ENCODE results near the gene EFL1.
"Not testable (repeated sequence)": the region's sequence is repeated elsewhere in the genome, so short reads cannot be mapped to it uniquely, and the experiment has no call there.

The EFL1 gene

DNA sequence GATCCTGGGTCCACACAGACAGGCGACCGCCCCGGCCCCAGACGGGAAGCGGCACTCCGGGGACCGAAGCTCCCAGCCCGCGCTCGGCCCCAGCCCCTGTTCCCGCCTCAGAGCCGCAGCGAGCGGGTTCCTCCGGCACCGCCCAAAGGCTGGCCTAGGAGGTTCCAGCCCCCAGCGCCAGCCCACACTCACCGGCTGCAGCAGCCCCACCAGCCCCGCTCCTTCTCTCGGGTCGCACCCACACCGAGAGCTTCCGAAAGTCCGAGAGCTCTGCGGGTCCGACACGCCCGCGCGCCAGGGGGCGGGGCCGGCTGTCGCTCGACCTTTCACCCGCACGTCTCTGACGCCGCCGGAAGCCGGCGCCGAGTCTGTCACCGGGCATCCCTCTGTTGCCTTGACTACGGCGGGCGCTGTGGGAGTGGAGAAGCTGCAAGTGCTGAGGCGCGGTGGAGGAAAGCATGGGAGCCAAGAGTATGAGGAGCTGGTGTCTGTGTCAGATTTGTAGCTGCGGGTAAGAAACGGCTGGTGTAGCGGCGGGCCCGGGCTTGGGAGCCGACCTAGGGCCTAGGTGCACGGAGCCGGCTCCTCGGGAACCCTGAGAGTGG is at the start of gene EFL1, which contains the start of gene SAXO2:
EFL1 (minus strand) TSS at position 313 of the 605 bp plus-strand sequence. CDS start 956 bp downstream, outside the sequence.
SAXO2 (plus strand) TSS at position 397 of the 605 bp plus-strand sequence; CDS start at position 459, 62 bp downstream.
- peak; percentile 92 for DNase-seq

DNA sequence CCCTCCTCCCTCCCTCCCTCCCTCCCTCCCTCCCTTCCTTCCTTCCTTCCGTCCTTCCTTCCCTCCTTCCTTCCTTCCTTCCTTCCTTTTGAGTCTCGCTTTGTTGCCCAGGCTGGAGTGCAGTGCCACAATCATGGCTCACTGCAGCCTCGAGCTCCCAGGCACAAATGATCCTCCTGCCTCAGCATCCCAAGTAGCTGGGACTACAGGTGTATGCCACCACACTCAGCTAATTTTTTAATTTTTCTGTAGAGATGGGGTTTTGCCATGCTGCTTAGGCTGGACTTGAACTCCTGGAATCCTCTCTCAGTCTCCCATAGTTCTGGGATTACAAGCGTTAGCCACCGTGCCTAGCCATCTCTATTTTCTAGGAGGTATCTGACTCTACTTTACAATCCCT is 48.8 kb upstream of the EFL1 start:
- DNase-seq: not testable (repeated sequence)

DNA sequence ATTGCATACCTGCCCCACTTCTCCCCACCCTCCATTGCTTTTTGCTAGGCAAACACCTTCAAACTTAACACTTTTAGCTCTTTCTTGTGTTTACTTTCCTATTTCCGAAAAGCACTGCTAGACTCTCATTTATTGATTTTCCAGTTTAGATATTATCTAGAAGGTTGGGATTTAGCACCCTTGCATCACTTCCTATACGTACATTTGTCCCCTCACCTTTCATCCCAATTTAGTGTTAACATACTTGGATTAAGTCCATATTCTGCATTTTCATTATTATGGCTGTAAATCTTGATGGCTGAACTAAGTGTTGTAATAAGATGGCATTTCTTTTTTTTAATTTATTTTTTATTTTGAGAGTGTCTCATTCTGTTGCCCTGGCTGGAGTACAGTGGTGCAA is 47.3 kb upstream of the EFL1 start:
- DNase-seq: no peak

DNA sequence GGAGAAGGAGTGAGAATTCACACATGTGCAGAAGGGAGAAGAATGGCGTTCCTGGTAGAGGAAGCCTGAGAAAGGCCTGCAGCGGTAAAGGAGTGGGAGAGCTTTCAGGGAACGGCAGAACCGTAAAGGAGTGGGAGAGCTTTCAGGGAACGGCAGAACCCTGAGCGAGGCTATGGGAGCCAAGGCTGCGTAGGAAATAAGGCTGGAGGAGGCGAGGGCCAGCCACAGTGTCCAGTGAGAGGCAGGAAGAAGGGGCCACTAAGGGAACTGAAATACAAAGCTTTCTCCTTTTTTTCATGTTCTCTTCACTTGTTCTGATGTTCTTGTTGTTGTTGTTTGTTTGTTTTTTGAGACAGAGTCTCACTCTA is 45.2 kb upstream of the EFL1 start:
- DNase-seq: no peak

DNA sequence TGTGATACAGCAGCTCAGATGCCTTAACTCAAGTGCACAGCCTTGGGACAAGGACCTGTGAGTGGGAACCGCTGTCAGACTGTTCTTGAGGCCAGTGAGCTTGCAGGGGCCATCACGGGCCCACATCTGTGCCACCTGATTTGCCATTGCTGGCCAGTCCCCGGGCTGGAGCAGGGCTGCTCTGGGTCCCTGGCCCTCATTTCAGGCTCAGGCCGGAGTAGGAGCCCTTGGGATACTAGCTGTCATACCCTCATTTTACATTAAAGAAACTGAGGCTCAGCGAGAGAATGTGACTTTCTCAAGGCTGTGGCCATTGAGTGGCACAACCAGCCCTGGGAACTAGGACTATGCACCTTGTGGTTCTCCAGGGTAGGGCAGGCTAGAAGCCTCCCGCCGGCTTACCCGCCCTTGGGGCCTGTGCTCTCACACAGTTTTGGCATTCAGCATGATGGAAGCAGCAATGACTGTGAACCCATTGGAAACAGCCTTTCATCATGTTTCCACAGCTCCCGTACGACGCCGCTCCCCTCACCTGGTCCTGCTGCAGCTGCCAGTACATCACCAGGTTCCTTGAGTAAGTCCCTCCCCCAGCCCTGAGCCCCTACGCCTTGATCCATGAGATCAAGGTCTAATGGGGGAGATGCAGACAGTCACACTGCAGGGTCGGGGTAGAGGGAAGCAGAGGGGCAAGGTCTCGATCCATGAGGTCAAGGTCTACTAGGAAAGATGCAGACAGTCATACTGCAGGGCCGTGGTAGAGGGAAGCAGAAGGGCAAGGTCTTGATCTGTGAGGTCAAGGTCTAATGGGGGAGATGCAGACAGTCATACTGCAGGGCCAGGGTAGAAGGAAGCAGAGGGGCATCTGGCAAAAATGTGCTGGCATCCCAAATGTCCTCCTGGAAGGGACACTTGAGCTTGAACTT is 44.5 kb upstream of the EFL1 start:
- no peak for DNase-seq

DNA sequence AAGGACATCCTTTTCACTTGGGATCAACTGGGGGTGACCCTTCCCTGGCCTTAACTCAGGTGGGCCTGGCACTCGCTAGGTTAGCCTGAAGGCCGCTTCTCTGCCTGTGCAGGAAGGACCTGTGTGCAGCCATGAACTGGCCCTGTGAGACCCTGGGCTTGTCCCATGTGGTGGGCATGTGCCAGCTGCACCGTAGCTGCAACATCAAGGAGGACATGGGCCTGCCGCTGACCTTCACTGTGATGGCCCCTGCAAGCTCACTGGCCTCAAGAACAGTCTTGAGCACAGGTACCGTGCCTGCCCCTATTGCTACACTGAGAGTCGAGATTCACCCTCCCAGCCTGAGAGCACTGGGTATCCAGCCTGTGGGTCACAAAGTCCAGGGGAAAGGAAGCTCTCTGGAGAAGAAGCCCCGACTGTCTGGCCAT is 43.1 kb upstream of the EFL1 start:
- no peak for DNase-seq

DNA sequence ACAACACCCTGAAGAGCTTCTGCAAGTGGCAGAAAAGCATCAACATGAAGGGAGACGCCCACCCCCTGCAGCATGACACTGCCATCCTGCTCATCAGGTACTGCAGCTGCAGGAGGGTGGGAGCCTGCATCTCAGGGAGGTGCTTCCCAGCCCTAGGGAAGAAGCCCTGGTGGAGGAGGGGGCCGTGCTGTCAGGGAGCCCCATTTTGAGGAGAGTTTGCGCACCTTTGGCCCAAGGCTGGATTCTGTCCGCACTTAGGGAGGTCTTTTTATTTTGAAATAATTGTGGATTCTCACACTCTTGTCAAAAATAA is 42.2 kb upstream of the EFL1 start:
- DNase-seq: no peak

DNA sequence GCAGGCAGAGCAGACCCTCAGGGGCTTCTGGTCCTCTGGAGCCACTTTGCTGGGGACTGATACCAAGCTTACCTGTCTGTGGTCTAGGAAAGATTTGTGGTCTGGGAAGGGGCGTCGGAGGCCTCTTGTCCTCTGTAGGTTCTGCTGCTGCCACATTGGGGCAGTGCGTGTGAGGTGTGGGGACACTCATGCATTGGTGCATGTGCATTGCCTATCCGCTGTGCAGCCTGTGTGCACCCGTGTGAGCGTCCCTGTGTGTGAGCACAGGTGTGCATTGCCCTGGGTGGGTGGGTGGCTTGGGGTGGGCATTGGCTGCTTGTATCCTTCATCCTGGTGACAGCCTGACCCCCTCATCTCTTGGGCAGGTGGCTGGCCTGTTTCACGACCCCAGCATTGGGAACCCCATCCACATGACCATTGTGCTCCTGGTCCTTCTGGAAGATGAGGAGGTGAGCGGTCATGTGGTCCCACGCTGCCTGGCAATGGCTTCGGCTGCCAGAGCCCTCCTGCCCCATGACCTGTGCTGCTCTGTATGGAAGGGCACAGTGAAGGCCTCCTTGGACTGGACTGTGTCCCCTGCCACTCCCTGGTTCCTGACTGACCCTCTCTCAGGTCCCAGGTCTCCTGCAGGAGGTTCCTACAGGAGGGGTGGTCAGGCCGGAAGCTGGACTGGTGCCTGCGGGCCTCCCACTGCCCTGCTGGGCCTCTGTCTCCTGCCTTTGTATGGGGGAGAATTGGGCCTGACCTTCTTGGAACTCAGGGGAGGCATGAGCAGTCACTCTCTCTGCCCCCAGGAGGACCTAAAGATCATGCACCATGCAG is 41.6 kb upstream of the EFL1 start:
- no peak for DNase-seq

DNA sequence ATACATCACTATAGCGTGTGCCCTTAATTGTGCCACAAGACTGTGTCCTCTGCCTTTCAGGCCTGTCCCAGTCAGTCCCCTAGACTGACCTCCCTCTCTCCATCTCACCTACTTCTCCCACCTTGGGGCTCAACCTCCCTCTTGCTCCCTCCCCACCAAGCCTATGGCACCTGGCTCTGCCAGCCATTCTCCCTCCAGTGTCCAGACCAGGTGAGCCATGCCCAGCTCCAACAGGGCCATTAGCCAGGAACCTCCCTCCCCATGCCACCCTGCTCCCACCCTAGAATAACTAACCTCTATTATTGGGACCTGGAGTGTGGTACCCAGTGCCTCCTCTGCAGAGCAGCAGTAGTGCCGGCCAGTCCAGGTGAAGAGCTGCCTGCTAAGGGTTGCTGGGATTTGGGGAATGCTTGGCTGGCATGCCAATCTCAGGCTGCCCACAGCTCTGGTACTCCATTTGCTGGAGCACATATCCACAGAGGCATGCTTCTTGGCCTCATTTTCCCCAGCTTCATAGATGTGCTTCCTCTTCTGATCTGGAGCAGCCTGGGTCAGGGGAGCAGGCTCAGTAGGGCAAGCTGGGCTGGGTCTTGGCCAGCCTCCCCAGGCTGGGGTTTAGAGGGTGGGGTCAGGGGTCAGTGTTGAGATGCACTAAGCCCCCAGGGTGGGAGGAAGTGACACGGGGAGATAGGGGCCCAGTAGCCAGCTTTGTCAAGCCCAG is 38.9 kb upstream of the EFL1 start:
- no peak for DNase-seq

DNA sequence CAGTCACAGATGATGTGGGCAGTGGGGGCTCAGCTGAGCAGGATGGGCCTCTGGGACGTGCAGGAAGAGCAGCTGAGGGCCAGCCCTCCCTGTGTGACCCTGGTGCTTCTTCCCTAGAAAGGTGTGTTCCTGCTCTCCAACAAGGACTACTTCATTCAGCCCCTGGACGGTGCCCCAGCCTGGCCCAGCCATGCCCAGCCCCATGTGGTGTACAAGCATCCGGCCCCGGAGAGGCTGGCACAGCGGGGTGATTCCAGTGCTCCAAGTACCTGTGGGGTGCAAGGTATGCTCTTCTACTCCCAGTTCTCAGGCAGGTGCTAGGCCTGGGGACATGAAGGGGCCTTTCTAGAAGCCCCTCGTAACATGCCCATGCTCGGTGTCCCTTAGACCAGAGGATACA is 38.3 kb upstream of the EFL1 start:
- DNase-seq: no peak

DNA sequence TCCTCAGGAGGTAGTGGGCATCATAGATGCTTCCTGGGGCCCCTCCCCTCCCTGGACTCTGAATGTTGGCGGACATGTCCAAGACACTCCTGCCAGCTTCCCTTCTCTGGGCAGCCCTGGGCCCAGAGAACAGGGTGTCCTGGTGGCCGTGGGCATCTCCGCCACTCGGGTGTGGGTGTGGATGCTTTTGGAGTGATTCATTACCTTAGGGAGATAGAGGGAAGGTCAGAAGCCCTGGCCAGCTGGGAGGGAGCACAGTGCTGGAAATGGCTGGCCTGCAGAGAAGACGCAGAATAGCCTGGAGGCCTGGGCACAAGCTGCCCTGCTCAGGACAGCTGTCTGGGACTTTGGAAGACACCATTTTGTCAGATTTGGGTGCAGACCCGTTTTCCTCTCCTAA is 37.8 kb upstream of the EFL1 start:
- not testable (repeated sequence) for DNase-seq

DNA sequence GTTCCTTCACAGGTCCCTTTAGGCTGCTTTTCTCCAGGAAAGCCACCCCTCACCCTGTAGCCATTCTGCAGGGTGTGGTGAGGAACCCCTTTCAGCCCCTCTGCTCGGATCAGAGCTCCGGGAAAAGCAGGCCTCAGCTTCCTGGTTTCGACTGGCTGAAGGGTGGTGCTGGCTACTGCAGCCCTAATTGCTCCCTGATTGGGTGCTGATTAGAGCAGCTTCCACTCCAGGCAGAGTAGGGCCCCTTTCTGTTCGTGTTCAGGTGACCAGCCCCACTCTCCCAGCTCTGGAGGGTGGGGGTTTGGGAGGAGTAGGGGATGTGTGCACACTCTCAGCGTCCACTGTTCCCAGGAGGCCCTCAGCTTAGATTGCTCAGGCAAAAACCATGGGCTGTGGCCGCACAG is 37.0 kb upstream of the EFL1 start:
- DNase-seq: not testable (repeated sequence)

DNA sequence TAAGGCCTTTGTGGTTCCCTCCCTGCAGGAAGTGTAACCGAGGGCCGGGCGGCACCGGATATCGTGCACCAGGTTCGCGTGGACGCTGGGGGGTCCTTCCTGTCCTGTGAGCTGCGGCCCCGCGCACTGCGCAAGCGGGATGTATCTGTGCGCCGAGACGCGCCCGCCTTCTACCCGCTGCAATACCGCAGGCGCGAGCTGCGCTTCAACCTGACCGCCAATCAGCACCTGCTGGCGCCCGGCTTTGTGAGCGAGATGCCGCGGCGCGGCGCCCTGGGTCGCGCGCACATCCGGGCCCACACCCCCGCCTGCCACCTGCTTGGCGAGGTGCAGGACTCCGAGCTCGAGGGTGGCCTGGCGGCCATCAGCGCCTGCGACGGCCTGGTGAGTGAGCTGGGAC is 36.0 kb upstream of the EFL1 start:
- DNase-seq: peak; percentile 43

DNA sequence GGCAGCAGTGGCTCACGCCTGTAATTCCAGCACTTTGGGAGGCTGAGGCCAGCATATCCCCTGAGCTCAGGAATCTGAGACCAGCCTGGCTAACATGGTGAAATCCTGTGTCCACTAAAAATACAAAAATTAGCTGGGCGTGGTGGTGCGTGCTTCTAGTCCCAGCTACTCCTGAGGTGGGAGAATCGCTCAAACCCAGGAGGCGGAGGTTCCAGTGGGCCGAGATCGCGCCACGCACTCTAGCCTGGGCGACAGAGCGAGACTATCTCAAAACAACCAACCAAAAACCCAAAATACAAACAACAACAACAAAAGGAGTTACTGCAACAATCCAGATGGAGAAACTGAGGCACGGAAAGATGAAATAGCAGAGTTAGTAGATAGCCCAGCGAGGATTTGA is 35.5 kb upstream of the EFL1 start:
- no peak for DNase-seq

DNA sequence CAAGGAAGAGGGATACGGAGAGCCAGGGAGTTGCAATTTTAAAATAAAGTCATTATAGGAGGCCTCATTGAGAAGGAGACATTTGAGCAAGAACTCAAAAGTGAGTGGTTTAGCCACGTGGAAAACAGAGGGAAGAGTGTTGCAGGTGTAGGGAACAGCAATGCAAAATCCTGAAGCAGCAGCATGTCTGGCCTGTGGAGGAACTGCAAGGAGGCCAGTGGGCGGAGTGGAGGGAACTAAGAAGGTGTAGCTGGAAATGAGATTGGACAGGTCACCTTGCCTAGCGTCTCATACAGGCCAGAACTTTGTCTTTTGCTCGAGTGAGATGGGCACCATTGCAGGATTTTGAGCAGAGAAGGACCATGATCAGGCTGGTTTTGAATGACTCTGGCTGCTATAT is 35.0 kb upstream of the EFL1 start:
- no peak for DNase-seq

DNA sequence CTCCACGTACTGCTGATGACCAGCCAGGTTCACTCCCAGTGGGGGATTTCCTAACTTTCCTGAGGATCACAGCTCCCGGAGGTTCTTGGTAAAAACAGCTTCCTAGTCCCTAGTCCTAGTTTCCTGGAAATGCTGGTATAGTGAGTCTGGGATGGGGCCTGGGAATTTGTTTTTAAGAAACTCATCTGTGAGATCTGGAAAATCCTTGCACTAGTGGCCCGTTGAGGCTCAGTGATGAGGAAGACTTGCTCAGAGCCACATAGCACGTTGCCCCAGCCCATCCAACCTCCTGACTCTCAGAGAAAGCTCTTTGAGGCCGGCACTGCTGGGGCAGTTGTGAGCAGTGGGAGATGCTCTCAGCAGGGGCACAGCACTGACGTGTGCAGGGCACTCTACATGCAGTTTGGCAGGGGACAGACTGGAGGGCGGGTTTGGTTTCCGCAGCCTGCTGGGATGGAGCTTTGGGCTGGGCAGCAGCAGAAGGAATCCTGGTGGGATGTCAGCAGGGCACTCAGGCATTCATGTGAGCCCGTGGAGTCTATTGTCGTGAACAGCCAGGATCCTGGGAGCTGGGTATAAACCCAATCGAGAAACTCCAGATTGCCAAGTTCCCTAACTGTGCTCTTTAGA is 31.6 kb upstream of the EFL1 start:
- no peak for DNase-seq

DNA sequence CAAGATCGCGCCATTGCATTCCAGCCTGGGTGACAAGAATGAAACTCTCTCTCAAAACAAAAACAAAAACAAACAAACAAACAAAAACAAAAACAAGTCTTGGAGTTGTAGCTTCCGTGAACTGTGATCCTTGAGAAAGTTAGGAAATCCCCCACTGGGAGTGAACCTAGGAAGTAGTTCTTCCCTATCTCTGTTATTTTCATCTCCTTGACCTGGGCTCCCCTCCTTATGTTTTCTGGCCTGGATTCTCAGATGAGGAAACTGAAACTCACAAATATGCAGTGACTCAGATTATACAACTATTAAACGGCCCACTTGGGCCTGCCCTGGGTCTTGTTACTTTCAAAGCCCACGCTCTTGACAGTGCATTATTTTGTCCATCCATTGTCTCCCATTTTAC is 29.7 kb upstream of the EFL1 start:
- DNase-seq: no peak

DNA sequence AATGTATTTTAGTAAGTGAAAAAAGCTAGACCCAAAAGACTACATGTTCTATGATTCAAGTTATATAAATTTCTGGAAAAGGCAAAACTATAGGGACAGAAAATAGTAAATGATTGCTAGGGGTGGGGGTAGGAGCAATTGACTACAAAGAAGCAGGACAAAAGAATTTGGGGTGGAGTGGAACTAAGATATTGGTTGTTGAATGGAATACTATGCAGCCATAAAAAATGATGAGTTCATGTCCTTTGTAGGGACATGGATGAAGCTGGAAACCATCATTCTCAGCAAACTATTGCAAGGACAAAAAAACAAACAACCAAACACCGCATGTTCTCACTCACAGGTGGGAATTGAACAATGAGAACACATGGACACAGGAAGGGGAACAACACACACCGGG is 25.7 kb upstream of the EFL1 start:
- not testable (repeated sequence) for DNase-seq

DNA sequence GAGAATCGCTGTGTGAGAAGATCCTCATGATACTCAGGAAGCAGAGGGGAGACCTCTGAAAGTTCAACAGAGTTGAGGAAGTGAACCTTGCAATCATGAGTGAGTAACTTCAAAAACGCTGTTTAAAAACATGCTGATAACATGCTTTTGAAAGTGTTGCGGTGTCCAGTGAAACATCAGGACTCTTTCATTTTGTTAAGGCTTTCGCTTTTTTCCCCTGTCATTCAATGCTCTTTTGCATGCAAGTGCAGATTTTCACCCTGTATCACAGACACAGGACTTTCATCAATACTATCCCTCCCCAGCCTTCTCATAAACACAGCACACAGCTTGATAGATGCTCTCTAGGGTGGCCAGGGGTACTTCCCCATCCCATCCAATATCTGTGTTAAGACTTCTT is 23.9 kb upstream of the EFL1 start:
- peak; percentile 50 for DNase-seq

DNA sequence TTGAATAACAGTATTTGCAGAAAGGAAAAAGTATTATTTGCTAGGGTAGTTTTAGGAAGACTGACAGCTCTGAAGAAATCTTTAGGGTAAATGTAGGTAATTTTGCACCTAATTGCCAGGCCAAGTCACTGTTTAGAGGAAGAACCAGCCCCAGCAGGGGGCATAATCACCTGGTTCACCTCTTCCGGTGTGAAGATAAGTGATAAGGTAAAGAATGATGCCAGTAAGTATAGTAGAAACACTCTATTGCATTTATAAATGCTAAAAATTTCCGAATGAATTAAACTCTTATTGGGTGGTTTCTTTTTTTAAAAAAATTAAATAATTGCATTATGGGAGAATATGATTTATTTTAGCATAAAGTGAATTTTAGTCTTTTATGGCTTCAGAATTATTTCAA is 21.8 kb upstream of the EFL1 start:
- not testable (repeated sequence) for DNase-seq

DNA sequence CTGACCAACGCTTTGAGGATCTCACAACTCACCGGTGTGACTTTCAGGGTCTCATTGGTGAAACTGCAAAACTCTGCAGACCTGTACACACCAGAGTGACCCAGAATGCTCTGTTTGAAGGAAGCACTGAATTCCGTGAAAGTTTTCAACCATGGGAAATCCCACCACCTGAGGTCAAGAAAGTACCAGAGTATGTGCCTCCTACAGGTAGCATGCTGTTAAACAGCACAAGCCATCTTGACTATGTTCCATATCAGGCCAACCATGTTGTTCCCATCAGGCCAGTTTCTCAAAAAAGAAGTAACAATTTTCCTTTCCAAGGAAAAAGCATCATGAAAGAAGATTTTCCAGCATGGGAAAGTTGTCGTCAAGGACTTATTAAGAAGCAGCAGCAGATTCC is 19.9 kb upstream of the EFL1 start:
- DNase-seq: not testable (repeated sequence)

DNA sequence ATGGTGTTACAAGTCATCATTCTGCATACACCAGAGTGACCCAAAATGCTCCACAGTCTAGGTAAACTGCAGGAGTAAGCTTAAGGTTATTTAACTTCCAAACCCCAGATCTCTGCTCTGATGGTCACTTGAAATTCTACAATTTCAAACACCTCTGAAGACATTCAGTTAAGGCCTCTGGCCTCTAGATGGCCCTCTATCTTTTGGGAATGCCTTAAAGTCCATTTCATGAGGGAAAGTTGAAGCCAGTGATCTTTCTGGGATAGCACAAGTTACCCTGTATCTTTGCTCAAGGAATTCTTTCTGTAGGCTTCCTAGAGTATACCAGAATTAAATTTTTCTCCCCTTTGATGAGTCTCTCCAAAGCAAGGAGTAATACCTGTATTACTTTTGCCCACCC is 18.7 kb upstream of the EFL1 start:
- not testable (repeated sequence) for DNase-seq
